AG09319 (cell line): ENCODE measurements around the gene SLC9A9.

Experiments used
- DNase-seq: peaks from one replicate; pipeline ENCODE4 v3.0.0-alpha.2; 2010; ENCODE audit warnings: low read depth; ENCODE audit errors: extremely low read depth
- CTCF ChIP-seq: IDR thresholded peaks from 2 replicates; pipeline ENCODE4 v1.5.1; 2011; ENCODE audit warnings: low read depth, mild to moderate bottlenecking, inconsistent platforms, low read length, moderate library complexity

SLC9A9 gene

GRCh38 chr3:143661677-143662076, 186.6 kb downstream of the SLC9A9 start:
- no peak for DNase-seq
- TF ChIP-seq CTCF, result no peak

DNA sequence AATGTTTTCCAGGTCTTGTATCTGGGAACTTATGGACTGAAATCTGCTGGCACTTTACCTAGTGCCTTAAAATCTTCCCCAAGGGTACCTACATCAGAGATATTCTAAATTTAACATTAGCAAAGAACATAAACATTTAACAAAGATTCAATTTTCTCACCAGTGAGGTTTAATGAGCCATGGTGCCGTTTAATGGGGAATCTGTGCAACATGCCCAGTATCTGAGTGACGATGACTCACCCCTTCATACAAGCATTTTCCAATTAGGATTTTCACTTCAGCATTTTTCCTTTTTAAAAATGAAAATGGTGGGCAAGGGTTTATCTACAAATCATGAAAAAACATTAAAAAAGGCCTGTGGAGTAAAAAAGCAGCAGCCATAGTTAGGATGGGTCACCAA, 189.4 kb downstream of the SLC9A9 start:
- no peak for DNase-seq

DNA sequence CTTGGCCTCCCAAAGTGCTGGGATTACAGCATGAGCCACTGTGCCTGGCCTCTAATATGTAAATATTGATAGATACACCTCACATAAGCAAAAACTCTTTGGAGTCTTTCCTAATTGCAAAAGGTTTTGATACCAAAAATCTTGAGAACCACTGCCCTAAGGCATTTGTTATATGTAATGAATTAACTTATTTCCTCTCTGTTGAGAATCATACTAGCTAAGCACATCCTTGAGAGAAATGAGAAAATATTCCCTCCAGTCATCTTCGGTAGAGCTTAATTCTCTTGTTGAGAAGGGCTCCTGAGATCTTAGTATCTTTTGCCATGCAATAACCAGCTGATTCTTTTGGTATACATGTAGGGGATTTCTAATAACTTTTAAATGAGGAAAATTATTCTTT, 190.2 kb downstream of the SLC9A9 start:
- no peak for TF ChIP-seq CTCF
- DNase-seq, result no peak

More for the DNA sequence above, 189.4 kb downstream of the SLC9A9 start:
- TF ChIP-seq CTCF, result no peak

DNA sequence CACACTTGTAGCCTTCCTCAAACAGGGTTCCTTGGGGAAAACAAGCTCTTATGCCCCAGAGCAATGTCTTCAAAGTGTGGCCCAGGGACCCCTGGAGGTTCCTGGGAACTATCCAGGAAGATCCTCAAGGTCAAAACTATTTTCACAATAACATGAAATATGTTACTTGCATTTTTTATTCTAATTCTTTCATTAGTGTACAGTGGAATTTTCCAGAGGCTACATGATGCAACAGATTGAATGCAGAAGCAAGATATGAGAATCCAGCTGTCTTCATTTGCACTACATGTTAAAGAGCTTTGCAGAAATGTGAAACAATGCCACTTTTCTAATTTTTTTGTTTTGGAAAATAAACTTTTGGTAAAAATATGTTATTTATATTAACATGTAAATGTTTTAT, 190.9 kb downstream of the SLC9A9 start:
- no peak for TF ChIP-seq CTCF
- no peak for DNase-seq

GRCh38 chr3:143654906-143655305, 193.4 kb downstream of the SLC9A9 start:
- no peak for DNase-seq

DNA sequence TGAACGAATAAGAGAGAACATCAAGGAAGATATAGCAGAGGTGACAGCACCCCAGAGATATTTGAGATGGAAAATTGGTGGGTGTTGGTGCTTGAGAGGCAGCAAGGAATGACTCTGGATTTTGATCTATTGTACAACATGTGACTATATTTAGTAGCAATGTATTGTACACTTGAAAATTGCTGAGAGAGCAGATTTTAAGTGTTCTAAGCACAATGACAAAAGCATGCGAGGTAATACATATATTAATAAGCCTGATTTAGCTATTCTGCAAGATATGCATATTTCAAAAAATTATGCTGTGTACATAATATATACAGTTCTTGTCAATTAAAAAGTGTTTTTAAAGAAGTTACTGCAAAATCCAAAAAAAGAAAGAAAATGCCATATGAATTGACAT, 194.3 kb downstream of the SLC9A9 start:
- DNase-seq, result no peak
- TF ChIP-seq CTCF, result no peak

More at GRCh38 chr3:143654906-143655305, 193.4 kb downstream of the SLC9A9 start:
- no peak for TF ChIP-seq CTCF

DNA sequence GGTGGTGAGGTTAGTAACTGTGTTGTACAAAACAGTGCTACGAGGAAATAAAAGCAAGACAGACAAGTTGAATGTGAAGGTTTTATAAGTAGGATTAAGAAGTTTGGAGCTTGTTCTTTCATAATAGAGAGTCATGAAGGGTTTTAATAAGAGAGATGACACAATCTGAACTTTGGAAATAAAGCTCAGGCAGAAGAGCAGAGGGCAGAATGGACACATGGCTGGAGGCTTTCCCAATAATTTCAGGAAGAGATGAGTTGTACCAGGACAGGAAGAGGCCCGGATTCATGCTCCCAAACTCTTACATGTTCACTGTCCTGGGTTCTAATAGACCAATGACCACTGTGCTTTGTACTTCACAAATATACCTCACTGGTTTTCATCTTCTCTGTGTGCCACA, 194.8 kb downstream of the SLC9A9 start:
- DNase-seq, result no peak
- no peak for TF ChIP-seq CTCF
